PC-3 (cell line): ENCODE measurements around the gene ROBO3. TPM values are rescaled to one million over a fixed set of nuclear protein-coding genes. Genes with fewer than 3 reads are reported as not detected.

Experiments
- ATAC-seq: fragments of 200-7000 bp; cut with Tn5 transposase; 2 replicates; pipeline ENCODE4 v1.9.1; 2020; ENCODE audit warnings: mild to moderate bottlenecking, moderate library complexity
- BruUV-seq: library from RNA; stranded (reverse); fragments of 400-500 nt; replicated peaks from 2 replicates; lab custom pipeline; 2021; lab: Mats Ljungman, UMichigan
- CTCF ChIA-PET: fragments of 300-600 bp; sonication (Branson Sonifier 250); formaldehyde crosslinking; loops from one replicate; lab custom pipeline; 2022; ENCODE audit warnings: antibody characterized with exemption; lab: Charles Lee
- POLR2A ChIA-PET: fragments of 300-600 bp; sonication (Branson Sonifier 250); formaldehyde crosslinking; loops from one replicate; lab custom pipeline; 2022; ENCODE audit warnings: antibody characterized with exemption; ENCODE audit not compliant: unreplicated experiment; lab: Charles Lee
- DNase-seq: peaks from one replicate; pipeline ENCODE4 v3.0.0-alpha.2; 2015
- H2AFZ ChIP-seq: fragments of 300-600 bp; sonication (generic); 2 replicates; pipeline ENCODE4 v1.6.0; 2016; ENCODE audit warnings: antibody characterized with exemption, low read length
- H3F3A ChIP-seq: fragments of 300-600 bp; sonication (generic); one replicate; pipeline ENCODE4 v1.6.0; 2017; ENCODE audit warnings: antibody characterized with exemption, low read length, control low read depth, mild to moderate bottlenecking; ENCODE audit not compliant: unreplicated experiment
- H3K27ac ChIP-seq: fragments of 300-600 bp; sonication (generic); 2 replicates; pipeline ENCODE4 v1.5.1; 2016; ENCODE audit warnings: mild to moderate bottlenecking, low read length
- H3K27me3 ChIP-seq: fragments of 300-600 bp; sonication (generic); 2 replicates; pipeline ENCODE4 v1.6.1; 2016; ENCODE audit warnings: low read length, mixed read lengths
- H3K36me3 ChIP-seq: fragments of 300-600 bp; sonication (generic); 2 replicates; pipeline ENCODE4 v1.6.1; 2016; ENCODE audit warnings: low read depth, mixed run types, low read length, mixed read lengths
- H3K4me1 ChIP-seq: fragments of 300-600 bp; sonication (generic); 2 replicates; pipeline ENCODE4 v1.5.1; 2016; ENCODE audit warnings: low read length; ENCODE audit not compliant: insufficient read depth
- H3K4me2 ChIP-seq: fragments of 300-600 bp; sonication (generic); 2 replicates; pipeline ENCODE4 v1.6.0; 2016; ENCODE audit warnings: low read length
- H3K4me3 ChIP-seq: fragments of 300-600 bp; sonication (generic); 2 replicates; pipeline ENCODE4 v1.5.1; 2016; ENCODE audit warnings: mild to moderate bottlenecking, low read length, mixed read lengths
- H3K79me2 ChIP-seq: fragments of 300-600 bp; sonication (generic); 2 replicates; pipeline ENCODE4 v1.6.1; 2017; ENCODE audit warnings: low read length, mixed read lengths
- H3K9ac ChIP-seq: fragments of 300-600 bp; sonication (generic); 2 replicates; pipeline ENCODE4 v1.6.0; 2016; ENCODE audit warnings: mild to moderate bottlenecking, low read length
- H3K9me2 ChIP-seq: fragments of 300-600 bp; sonication (generic); replicated peaks from 2 replicates; pipeline ENCODE4 v1.6.1; 2016; ENCODE audit warnings: mixed run types, low read length, mixed read lengths
- H3K9me3 ChIP-seq: fragments of 300-600 bp; sonication (generic); 2 replicates; pipeline ENCODE4 v1.6.1; 2016; ENCODE audit warnings: low read length, mixed read lengths
- H4K20me1 ChIP-seq: fragments of 300-600 bp; sonication (generic); 2 replicates; pipeline ENCODE4 v1.6.1; 2016; ENCODE audit warnings: low read length, mixed read lengths
- CTCF ChIP-seq: fragments of 300-600 bp; sonication (generic); conservative IDR thresholded peaks from 2 replicates; pipeline ENCODE4 v1.5.1; 2017; ENCODE audit warnings: antibody characterized with exemption, low read depth, mild to moderate bottlenecking, low read length
- EZH2 ChIP-seq: fragments of 300-600 bp; sonication (generic); IDR thresholded peaks from one replicate; pipeline ENCODE4 v1.6.1; 2017; ENCODE audit warnings: antibody characterized with exemption, mild to moderate bottlenecking, low read length; ENCODE audit not compliant: unreplicated experiment
- EZH2phosphoT487 ChIP-seq: fragments of 300-600 bp; sonication (generic); IDR thresholded peaks from 2 replicates; pipeline ENCODE4 v1.6.1; 2018; ENCODE audit warnings: mild to moderate bottlenecking, antibody characterized with exemption, low read length, borderline replicate concordance
- intact Hi-C: fragments of 100-400 bp; cut with micrococcal nuclease; formaldehyde crosslinking; loops from 2 replicates; pipeline ENCODE4 v1.9.0; 2023
- total RNA-seq: library from RNA; depleted of rRNA; stranded (reverse); fragments of >200 nt; gene quantifications from 2 replicates; pipeline ENCODE4 v1.2.3, GENCODE V29; 2014

The ROBO3 gene
- total RNA-seq, 1 experiment from 2014 or later, result 18.5 TPM

- no peaks in the 10 kb centered on the region for H3K36me3 ChIP-seq
- no TSS peak for BruUV-seq
- H3K4me3 ChIP-seq, result no peak overlapping the region
- H3K4me2 ChIP-seq, result no peak overlapping the region
- H3K9ac ChIP-seq, result no peak overlapping the region
- no peak overlapping the region for H2AFZ ChIP-seq
- TF ChIP-seq EZH2phosphoT487, result no peak
- TF ChIP-seq EZH2, result no peak
- TF ChIP-seq CTCF, result no peak
- H3K4me1 ChIP-seq, result no peaks in the 10 kb centered on the region
- intact Hi-C loops, result no loop called here
- no peaks in the 10 kb centered on the region for H3K27me3 ChIP-seq
- H3K27ac ChIP-seq, result no peak overlapping the region
- DNase-seq (no peak), ATAC-seq (no peak)
- no peaks in the 10 kb centered on the region for H3K9me3 ChIP-seq
- H4K20me1 ChIP-seq, result no peaks in the 10 kb centered on the region
- H3K9me2 ChIP-seq, result no peaks in the 10 kb centered on the region
- POLR2A ChIA-PET, result no interaction called here
- no peaks in the 10 kb centered on the region for H3F3A ChIP-seq
- H3K79me2 ChIP-seq, result no peaks in the 10 kb centered on the region
- CTCF ChIA-PET, result no interaction called here
These were observed 22.4 kb downstream of the ROBO3 start for GRCh38 chr11:124887667-124888013.

- CTCF ChIA-PET, result no interaction called here
- H3K9me3 ChIP-seq, result no peaks in the 10 kb centered on the region
- H3K79me2 ChIP-seq, result no peaks in the 10 kb centered on the region
- H3F3A ChIP-seq, result no peaks in the 10 kb centered on the region
- ATAC-seq (no peak), DNase-seq (no peak)
- H3K4me3 ChIP-seq, result no peak overlapping the region
- H3K4me2 ChIP-seq, result no peak overlapping the region
- no peak overlapping the region for H3K9ac ChIP-seq
- H4K20me1 ChIP-seq, result no peaks in the 10 kb centered on the region
- no TSS peak for BruUV-seq
- intact Hi-C loops, result no loop called here
- peaks cover 2% of the 10 kb centered on the region; the same call in 1 of the 2 replicates for H3K4me1 ChIP-seq
- POLR2A ChIA-PET, result no interaction called here
- no peak for TF ChIP-seq EZH2phosphoT487
- no peak for TF ChIP-seq CTCF
- no peak for TF ChIP-seq EZH2
- no peaks in the 10 kb centered on the region for H3K36me3 ChIP-seq
- no peak overlapping the region for H2AFZ ChIP-seq
- H3K27me3 ChIP-seq, result no peaks in the 10 kb centered on the region
- H3K9me2 ChIP-seq, result no peaks in the 10 kb centered on the region
- H3K27ac ChIP-seq, result no peak overlapping the region
These were observed 24.2 kb downstream of the ROBO3 start for GRCh38 chr11:124889191-124890091.

- Histone ChIP-seq H3K27ac (no peak overlapping the region), H2AFZ (no peak overlapping the region), H3K9ac (no peak overlapping the region), H3K4me3 (no peak overlapping the region), H3K9me2 (no peaks in the 10 kb centered on the region), H3K4me2 (no peak overlapping the region), H3K79me2 (no peaks in the 10 kb centered on the region), H3K4me1 (peaks cover 7% of the 10 kb centered on the region; the same call in 1 of the 2 replicates), H3K27me3 (no peaks in the 10 kb centered on the region), H3K9me3 (no peaks in the 10 kb centered on the region), H4K20me1 (no peaks in the 10 kb centered on the region), H3F3A (no peaks in the 10 kb centered on the region), H3K36me3 (no peaks in the 10 kb centered on the region)
- ATAC-seq (no peak), DNase-seq (no peak)
- intact Hi-C loops, result no loop called here
- ChIA-PET POLR2A (no interaction called here), CTCF (no interaction called here)
- no peak for TF ChIP-seq EZH2
- no peak for TF ChIP-seq CTCF
- TF ChIP-seq EZH2phosphoT487, result no peak
- BruUV-seq, result no TSS peak
These were observed 24.9 kb downstream of the ROBO3 start for GRCh38 chr11:124890151-124890550.
